Liver (tissue), 9 donors: Measurements from ENCODE around the gene FSCN2. TPM values are rescaled to one million over a fixed set of nuclear protein-coding genes. Genes with fewer than 3 reads are reported as not detected.

Source experiments
- DNase-seq: peaks from one replicate; pipeline ENCODE4 v3.0.0-alpha.2; 2017; ENCODE audit warnings: low spot score
- H3K27ac ChIP-seq, 2 donors: one replicate each; pipeline ENCODE4 v1.7.0; 2013; ENCODE audit warnings: inconsistent platforms in 2 of 2, low read length in 2 of 2, control low read depth in 1 of 2, low read depth in 1 of 2, mild to moderate bottlenecking in 1 of 2
- H3K27me3 ChIP-seq, 4 donors: one replicate each; pipeline versions ENCODE4 v1.6.1 to v1.7.0; 2013; ENCODE audit warnings: low read length in 3 of 4, inconsistent platforms in 1 of 4, mild to moderate bottlenecking in 1 of 4, moderate library complexity in 1 of 4; ENCODE audit not compliant: control insufficient read depth in 4 of 4, insufficient read depth in 4 of 4
- H3K36me3 ChIP-seq, 4 donors: one replicate each; pipeline versions ENCODE4 v1.6.1 to v1.7.0; 2013; ENCODE audit warnings: low read length in 3 of 4, mild to moderate bottlenecking in 3 of 4, low read depth in 1 of 4, moderate library complexity in 1 of 4; ENCODE audit not compliant: control insufficient read depth in 4 of 4, insufficient read depth in 3 of 4
- H3K4me1 ChIP-seq, 4 donors: one replicate each; pipeline versions ENCODE4 v1.6.1 to v1.7.0; 2013; ENCODE audit warnings: low read length in 3 of 4, mild to moderate bottlenecking in 3 of 4, moderate library complexity in 1 of 4; ENCODE audit not compliant: control insufficient read depth in 4 of 4, insufficient read depth in 4 of 4
- H3K4me3 ChIP-seq, 3 donors: one replicate each; pipeline versions ENCODE4 v1.6.1 to v1.7.0; 2013; ENCODE audit warnings: low read length in 3 of 3, control low read depth in 1 of 3, low read depth in 1 of 3, mild to moderate bottlenecking in 1 of 3
- H3K9ac ChIP-seq, 2 donors: one replicate each; pipeline ENCODE4 v1.7.0; 2013; ENCODE audit warnings: low read length in 2 of 2, mild to moderate bottlenecking in 2 of 2, moderate library complexity in 2 of 2, control low read depth in 1 of 2, low read depth in 1 of 2
- H3K9me3 ChIP-seq, 4 donors: one replicate each; pipeline versions ENCODE4 v1.6.1 to v1.7.0; 2013; ENCODE audit warnings: low read length in 3 of 4; ENCODE audit not compliant: control insufficient read depth in 4 of 4
- ATF3 ChIP-seq: IDR thresholded peaks from 2 replicates; pipeline ENCODE4 v1.6.1; 2016; ENCODE audit warnings: antibody characterized with exemption
- CTCF ChIP-seq: fragments of 150-350 bp; IDR thresholded peaks from 2 replicates; pipeline ENCODE4 v1.5.1; 2017; ENCODE audit warnings: improper control_type of control experiment, low read depth, low read length; ENCODE audit not compliant: missing input control
- EGR1 ChIP-seq, 2 donors: IDR thresholded peaks; 2 replicates each; pipeline ENCODE4 v1.6.1; 2016 to 2018; ENCODE audit warnings: antibody characterized with exemption in 2 of 2, low read depth in 2 of 2
- FOXA1 ChIP-seq: IDR thresholded peaks from 2 replicates; pipeline ENCODE4 v1.6.1; 2016; ENCODE audit warnings: antibody characterized with exemption
- FOXA2 ChIP-seq: IDR thresholded peaks from 2 replicates; pipeline ENCODE4 v1.6.1; 2016; ENCODE audit warnings: antibody characterized with exemption
- HNF4A ChIP-seq, 2 donors: conservative IDR thresholded peaks; 2 replicates each; pipeline ENCODE4 v1.6.1; 2016; ENCODE audit warnings: antibody characterized with exemption in 2 of 2, mild to moderate bottlenecking in 2 of 2
- JUND ChIP-seq, 2 donors: IDR thresholded peaks; 2 replicates each; pipeline ENCODE4 v1.6.1; 2016; ENCODE audit warnings: antibody characterized with exemption in 2 of 2
- MAX ChIP-seq: IDR thresholded peaks from 2 replicates; pipeline ENCODE4 v1.6.1; 2016; ENCODE audit warnings: antibody characterized with exemption
- NR2F2 ChIP-seq: IDR thresholded peaks from 2 replicates; pipeline ENCODE4 v1.6.1; 2016; ENCODE audit warnings: antibody characterized with exemption
- RAD21 ChIP-seq, 2 donors: IDR thresholded peaks; 2 replicates each; pipeline ENCODE4 v1.6.1; 2016; ENCODE audit warnings: antibody characterized with exemption in 2 of 2, mild to moderate bottlenecking in 2 of 2
- SP1 ChIP-seq: IDR thresholded peaks from 2 replicates; pipeline ENCODE4 v1.6.1; 2018; ENCODE audit warnings: antibody characterized with exemption, mild to moderate bottlenecking
- TAF1 ChIP-seq: conservative IDR thresholded peaks from 2 replicates; pipeline ENCODE4 v1.6.1; 2016; ENCODE audit warnings: antibody characterized with exemption, mild to moderate bottlenecking
- YY1 ChIP-seq: IDR thresholded peaks from 2 replicates; pipeline ENCODE4 v1.6.1; 2016; ENCODE audit warnings: antibody characterized with exemption, mild to moderate bottlenecking
- ZBTB33 ChIP-seq: IDR thresholded peaks from 2 replicates; pipeline ENCODE4 v1.6.1; 2016; ENCODE audit warnings: antibody characterized with exemption
- WGBS: extraction: QIAGEN DNeasy Blood & Tissue Kit; methylation state at CpG from one replicate; pipeline ENCODE4 v1.1.7; 2013; 5-methylcytosine and 5-hydroxymethylcytosine counted together
- polyA plus RNA-seq, 2 donors: library from polyadenylated mRNA; stranded (reverse) in 1 of 2; unstranded in 1 of 2; fragments of 200-250 nt in 1 of 2; fragments of >200 nt in 1 of 2; fragmentation: Nextera tagmentation in 1 of 2; extraction: Ambion mirVana in 1 of 2; gene quantifications; one replicate each; pipeline versions ENCODE4 v1.2.1 to v1.2.3, GENCODE V29; 2013 to 2015
- total RNA-seq, 2 donors: library from RNA; depleted of rRNA; stranded (reverse); fragments of >200 nt; gene quantifications; one replicate each; pipeline ENCODE4 v1.2.3, GENCODE V29; 2014
- donor health status: healthy.
- donor health status: healthy.
- donor health status: healthy.
- donor health status: healthy.
- donor health status: healthy.

Gene FSCN2
- total and polyA plus RNA-seq, 4 donors, result 0.09 to 0.42 TPM; not detected in 2

GRCh38 chr17:81553018-81553615 lies 24.9 kb downstream of the FSCN2 start:
- TF ChIP-seq ZBTB33 (no peak), TAF1 (no peak), FOXA2 (no peak), EGR1 (IDR thresholded peaks at IDR 0.05; ENCODE audit: low read depth in 2 of 2) (no peak), NR2F2 (no peak), HNF4A (conservative IDR thresholded peaks at IDR 0.05) (no peak), SP1 (no peak)
- Histone ChIP-seq H3K4me1 (peaks cover 5 to 36% (median 31%) of the 10 kb centered on the region in 4 donors), H3K27me3 (no peaks in the 10 kb centered on the region), H3K36me3 (peaks cover 0 to 24% (median 3%) of the 10 kb centered on the region in 4 donors), H3K9ac (peak overlapping the region in 1 of 2 donors; percentile 17), H3K27ac (peak overlapping the region; percentile 85 to 86), H3K4me3 (peak overlapping the region; percentile 77 to 97 (median 94)), H3K9me3 (no peaks in the 10 kb centered on the region)
- DNase-seq, result peak; percentile 69
- 13% methylated on average over 19 of the region's 19 CpGs for WGBS

GRCh38 chr17:81553616-81554181 lies 25.5 kb downstream of the FSCN2 start:
- 57% methylated on average over 24 of the region's 24 CpGs for WGBS
- H3K9me3 ChIP-seq, result no peaks in the 10 kb centered on the region
- peak overlapping the region in 1 of 2 donors; percentile 33 for H3K27ac ChIP-seq
- peaks cover 5 to 35% (median 31%) of the 10 kb centered on the region in 4 donors for H3K4me1 ChIP-seq
- peak overlapping the region in 1 of 3 donors; percentile 94 for H3K4me3 ChIP-seq
- H3K27me3 ChIP-seq, result no peaks in the 10 kb centered on the region
- H3K9ac ChIP-seq, result peak overlapping the region in 1 of 2 donors; percentile 17
- DNase-seq, result no peak
- H3K36me3 ChIP-seq, result peaks cover 2 to 29% (median 8%) of the 10 kb centered on the region in 4 donors
- TF ChIP-seq ZBTB33 (no peak), CTCF (no peak), RAD21 (IDR thresholded peaks at IDR 0.05) (no peak), FOXA1 (no peak), YY1 (no peak), SP1 (no peak), HNF4A (conservative IDR thresholded peaks at IDR 0.05) (no peak), MAX (no peak), JUND (IDR thresholded peaks at IDR 0.05) (no peak), ATF3 (no peak)
